Suprapubic skin (tissue), 4 donors: ENCODE measurements around the gene CCDC92B. TPM values are rescaled to one million over a fixed set of nuclear protein-coding genes. Genes with fewer than 3 reads are reported as not detected.
A peak's percentile ranks its signal among the peaks of the same experiment; 100 is the strongest.
"Not testable (repeated sequence)": the region's sequence is repeated elsewhere in the genome, so short reads cannot be mapped to it uniquely, and the experiment has no call there.

Experiments used
- DNase-seq, 2 donors: peaks; one replicate each; pipeline ENCODE4 v3.0.0-alpha.2; 2019; ENCODE audit warnings: low spot score in 2 of 2
- H3K27ac ChIP-seq: fragments of 200-600 bp; sonication (generic); one replicate; pipeline ENCODE4 v1.5.1; 2019
- H3K27me3 ChIP-seq: fragments of 200-600 bp; sonication (generic); one replicate; pipeline ENCODE4 v1.5.1; 2019
- H3K36me3 ChIP-seq: fragments of 200-600 bp; sonication (generic); one replicate; pipeline ENCODE4 v1.5.1; 2019
- H3K4me1 ChIP-seq: fragments of 200-600 bp; sonication (generic); one replicate; pipeline ENCODE4 v1.5.1; 2019
- H3K4me3 ChIP-seq: fragments of 200-600 bp; sonication (generic); one replicate; pipeline ENCODE4 v1.5.1; 2019; ENCODE audit warnings: mild to moderate bottlenecking
- H3K9me3 ChIP-seq: fragments of 200-600 bp; sonication (generic); one replicate; pipeline ENCODE4 v1.5.1; 2019
- EP300 ChIP-seq: sonication (generic); formaldehyde crosslinking; IDR thresholded peaks from one replicate; pipeline ENCODE4 v1.6.1; 2017; ENCODE audit warnings: antibody characterized with exemption
- POLR2A ChIP-seq, 2 donors: fragments of 450-650 bp; IDR thresholded peaks; one replicate each; pipeline ENCODE4 v1.6.1; 2017; ENCODE audit warnings: antibody characterized with exemption in 2 of 2, mild to moderate bottlenecking in 2 of 2, moderate library complexity in 2 of 2
- POLR2AphosphoS5 ChIP-seq, 3 donors: sonication (generic); formaldehyde crosslinking; IDR thresholded peaks; one replicate each; pipeline ENCODE4 v1.6.1; 2017; ENCODE audit warnings: antibody characterized with exemption in 3 of 3
- WGBS: methylation state at CpG from one replicate; pipeline ENCODE4 v1.1.5; 2018; 5-methylcytosine and 5-hydroxymethylcytosine counted together
- total RNA-seq, 4 donors: library from RNA; depleted of rRNA; stranded (reverse); fragments of >200 nt; gene quantifications; one replicate each; pipeline ENCODE4 v1.1.0, GENCODE V29; 2016
- TF ChIP-seq, protein P1 (sequence below), 2 donors: fragments of 200-600 bp in 1 of 2; fragments of 450-650 bp in 1 of 2; sonication (generic) in 1 of 2; IDR thresholded peaks; one replicate each; pipeline ENCODE4 v1.5.1; 2016 to 2019; ENCODE audit warnings: antibody characterized with exemption in 2 of 2, mild to moderate bottlenecking in 1 of 2, moderate library complexity in 1 of 2

CCDC92B gene
- total RNA-seq, 4 donors from 2014 or later: 0.42 to 1.6 (median 0.84) TPM

DNA sequence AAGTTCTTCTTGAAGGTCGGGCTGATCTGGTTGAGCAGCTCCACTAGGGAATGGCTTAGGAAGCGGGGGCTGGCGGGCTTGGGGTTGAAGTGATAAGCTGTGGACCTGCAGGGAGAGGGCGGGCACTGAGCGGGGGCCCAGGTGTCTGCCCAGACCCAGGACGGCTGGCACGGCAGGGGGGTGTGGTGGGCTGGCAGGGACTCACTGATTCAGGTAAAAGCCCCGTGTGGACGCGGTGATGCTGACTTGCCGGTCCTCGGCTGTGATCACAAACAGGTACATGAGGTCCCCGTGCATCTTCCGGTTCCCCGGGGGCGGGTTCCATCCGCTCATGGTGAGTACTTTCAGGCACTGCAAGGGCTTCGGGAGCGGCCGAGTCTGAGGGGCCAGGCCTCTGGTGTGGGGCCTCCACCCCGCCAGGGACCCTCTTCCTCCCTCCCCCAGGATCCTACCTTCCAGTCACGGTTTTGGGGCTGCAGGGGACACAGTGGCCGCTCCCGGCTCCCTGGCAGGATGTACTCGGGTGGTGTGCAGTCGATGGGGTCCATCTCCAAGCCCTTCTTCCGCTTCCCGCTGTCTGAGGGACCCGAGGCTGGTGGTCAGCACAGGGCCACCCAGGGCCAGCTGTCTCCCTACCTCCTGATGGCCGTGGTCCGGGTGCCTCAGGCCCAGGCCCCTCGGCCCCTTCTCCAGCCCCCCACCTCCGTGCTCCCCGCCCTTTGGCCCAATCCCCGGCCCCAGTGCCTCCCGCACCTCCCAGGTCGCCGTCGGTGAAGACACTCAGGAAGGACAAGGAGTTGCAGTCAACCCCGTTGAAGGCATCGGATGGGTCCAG lies 48.1 kb downstream of the CCDC92B start:
- TF ChIP-seq, protein P1, sequence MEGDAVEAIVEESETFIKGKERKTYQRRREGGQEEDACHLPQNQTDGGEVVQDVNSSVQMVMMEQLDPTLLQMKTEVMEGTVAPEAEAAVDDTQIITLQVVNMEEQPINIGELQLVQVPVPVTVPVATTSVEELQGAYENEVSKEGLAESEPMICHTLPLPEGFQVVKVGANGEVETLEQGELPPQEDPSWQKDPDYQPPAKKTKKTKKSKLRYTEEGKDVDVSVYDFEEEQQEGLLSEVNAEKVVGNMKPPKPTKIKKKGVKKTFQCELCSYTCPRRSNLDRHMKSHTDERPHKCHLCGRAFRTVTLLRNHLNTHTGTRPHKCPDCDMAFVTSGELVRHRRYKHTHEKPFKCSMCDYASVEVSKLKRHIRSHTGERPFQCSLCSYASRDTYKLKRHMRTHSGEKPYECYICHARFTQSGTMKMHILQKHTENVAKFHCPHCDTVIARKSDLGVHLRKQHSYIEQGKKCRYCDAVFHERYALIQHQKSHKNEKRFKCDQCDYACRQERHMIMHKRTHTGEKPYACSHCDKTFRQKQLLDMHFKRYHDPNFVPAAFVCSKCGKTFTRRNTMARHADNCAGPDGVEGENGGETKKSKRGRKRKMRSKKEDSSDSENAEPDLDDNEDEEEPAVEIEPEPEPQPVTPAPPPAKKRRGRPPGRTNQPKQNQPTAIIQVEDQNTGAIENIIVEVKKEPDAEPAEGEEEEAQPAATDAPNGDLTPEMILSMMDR (IDR thresholded peaks at IDR 0.05): no peak
- no peak for TF ChIP-seq POLR2AphosphoS5 (IDR thresholded peaks at IDR 0.05)
- no peak for TF ChIP-seq POLR2A (IDR thresholded peaks at IDR 0.05)
- TF ChIP-seq EP300: no peak
- Histone ChIP-seq H3K36me3 (peaks cover 79% of the 10 kb centered on the region), H3K4me3 (no peak overlapping the region), H3K27me3 (no peaks in the 10 kb centered on the region), H3K9me3 (no peaks in the 10 kb centered on the region), H3K4me1 (peaks cover 13% of the 10 kb centered on the region), H3K27ac (peak overlapping the region; percentile 31)
- WGBS: 94% methylated on average over 24 of the region's 41 CpGs
- peak; percentile 66 to 81 for DNase-seq

DNA sequence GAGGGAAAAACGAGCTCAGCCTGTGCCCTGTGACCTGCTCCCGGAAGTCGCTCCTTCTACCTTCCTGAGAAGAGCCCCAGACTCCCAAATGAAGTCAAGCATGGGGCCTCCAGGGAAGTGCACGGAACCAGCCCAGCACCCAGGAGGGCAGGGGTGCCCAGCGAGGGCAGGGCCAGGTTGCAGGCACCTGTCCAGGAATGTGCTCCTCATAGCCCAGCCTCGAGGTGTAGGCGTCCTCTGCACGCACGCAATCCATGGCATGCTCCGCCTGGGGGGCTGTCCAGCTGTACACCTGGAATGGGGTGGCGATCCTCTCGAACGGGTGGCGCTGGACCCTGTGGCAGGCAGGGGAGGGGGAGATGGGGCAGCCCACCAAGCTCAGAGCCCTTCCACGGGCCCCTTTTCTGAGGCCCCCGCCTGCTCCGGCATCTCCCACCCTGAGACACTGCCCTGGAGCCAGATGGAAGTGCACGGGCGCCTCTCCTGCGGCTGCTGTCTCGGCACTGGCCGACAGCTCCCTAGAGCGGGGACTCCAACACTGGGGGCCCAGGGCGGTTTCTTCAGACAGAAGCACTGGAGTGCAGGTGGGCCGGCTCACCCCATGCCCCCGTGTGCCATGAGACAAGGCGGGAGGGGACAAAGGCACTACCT lies 48.8 kb downstream of the CCDC92B start:
- WGBS: 90% methylated on average over 18 of the region's 27 CpGs
- Histone ChIP-seq H3K36me3 (peaks cover 87% of the 10 kb centered on the region), H3K4me1 (peaks cover 6% of the 10 kb centered on the region), H3K9me3 (no peaks in the 10 kb centered on the region), H3K27me3 (no peaks in the 10 kb centered on the region), H3K4me3 (no peak overlapping the region), H3K27ac (no peak overlapping the region)
- TF ChIP-seq POLR2AphosphoS5 (IDR thresholded peaks at IDR 0.05) (no peak), POLR2A (IDR thresholded peaks at IDR 0.05) (no peak), EP300 (no peak)
- TF ChIP-seq, protein P1 (IDR thresholded peaks at IDR 0.05): no peak
- DNase-seq: peak; percentile 57 to 59

DNA sequence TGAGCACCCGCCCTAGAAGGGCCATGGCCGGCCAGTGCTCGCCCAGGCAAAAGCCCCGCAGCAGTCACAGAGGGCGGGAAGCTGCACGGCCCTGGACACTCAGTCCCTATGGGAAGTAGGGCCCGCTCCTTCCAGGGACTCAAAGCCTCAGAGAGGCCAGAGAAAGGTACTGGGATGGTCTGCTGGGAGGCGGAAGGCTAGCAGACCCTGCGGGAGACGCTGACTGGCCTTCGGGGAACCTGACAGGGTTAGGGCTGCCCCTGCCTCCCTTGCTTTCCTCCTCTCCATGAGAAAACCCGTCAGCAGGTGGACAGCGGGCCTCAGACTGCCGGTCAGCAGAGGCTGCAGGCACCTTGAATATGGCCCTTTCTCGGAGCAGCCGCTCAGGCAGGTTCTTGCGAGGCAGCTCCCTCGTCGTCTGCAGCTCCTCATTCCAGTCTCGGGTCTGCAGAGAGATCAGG lies 49.4 kb downstream of the CCDC92B start:
- Histone ChIP-seq H3K36me3 (peaks cover 93% of the 10 kb centered on the region), H3K27me3 (no peaks in the 10 kb centered on the region), H3K4me1 (peaks cover under 1% of the 10 kb centered on the region), H3K9me3 (no peaks in the 10 kb centered on the region), H3K27ac (no peak overlapping the region), H3K4me3 (no peak overlapping the region)
- TF ChIP-seq POLR2A (IDR thresholded peaks at IDR 0.05): no peak
- TF ChIP-seq, protein P1 (IDR thresholded peaks at IDR 0.05): no peak
- TF ChIP-seq EP300: no peak
- no peak for TF ChIP-seq POLR2AphosphoS5 (IDR thresholded peaks at IDR 0.05)
- DNase-seq: peak; percentile 41 to 70
- 95% methylated on average over 20 of the region's 20 CpGs for WGBS

DNA sequence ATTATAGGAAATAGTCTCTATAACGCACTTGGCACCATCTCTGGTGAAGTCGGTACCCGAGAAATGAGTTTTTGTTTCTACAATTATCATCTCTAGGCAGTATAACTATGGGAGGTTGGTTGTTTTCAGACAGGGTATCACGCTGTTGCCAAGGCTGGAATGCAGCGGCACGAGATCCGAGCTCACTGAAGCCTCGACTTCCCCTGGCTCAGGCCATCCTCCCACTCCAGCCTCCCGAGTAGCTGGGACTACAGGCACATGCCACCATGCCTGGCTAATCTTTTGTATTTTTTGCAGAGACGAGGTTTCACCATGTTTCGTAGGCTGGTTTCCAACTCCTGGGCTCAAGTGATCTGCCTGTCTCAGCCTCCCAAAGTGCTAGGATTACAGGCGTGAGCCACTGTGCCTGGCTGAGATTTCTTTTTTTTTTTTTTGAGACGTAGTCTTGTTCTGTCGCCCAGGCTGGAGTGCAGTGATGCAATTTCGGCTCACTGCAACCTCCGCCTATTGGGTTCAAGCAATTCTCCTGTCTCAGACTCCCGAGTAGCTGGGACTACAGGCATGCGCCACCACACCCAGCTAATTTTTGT lies 50.1 kb downstream of the CCDC92B start:
- not testable (repeated sequence) for H3K9me3 ChIP-seq, H3K4me1 ChIP-seq, H3K27me3 ChIP-seq, H3K4me3 ChIP-seq, H3K27ac ChIP-seq
- peak in 1 of 2 donors; percentile 31 for DNase-seq
- peaks cover 99% of the 10 kb centered on the region for H3K36me3 ChIP-seq
- 87% methylated on average over 18 of the region's 18 CpGs for WGBS

DNA sequence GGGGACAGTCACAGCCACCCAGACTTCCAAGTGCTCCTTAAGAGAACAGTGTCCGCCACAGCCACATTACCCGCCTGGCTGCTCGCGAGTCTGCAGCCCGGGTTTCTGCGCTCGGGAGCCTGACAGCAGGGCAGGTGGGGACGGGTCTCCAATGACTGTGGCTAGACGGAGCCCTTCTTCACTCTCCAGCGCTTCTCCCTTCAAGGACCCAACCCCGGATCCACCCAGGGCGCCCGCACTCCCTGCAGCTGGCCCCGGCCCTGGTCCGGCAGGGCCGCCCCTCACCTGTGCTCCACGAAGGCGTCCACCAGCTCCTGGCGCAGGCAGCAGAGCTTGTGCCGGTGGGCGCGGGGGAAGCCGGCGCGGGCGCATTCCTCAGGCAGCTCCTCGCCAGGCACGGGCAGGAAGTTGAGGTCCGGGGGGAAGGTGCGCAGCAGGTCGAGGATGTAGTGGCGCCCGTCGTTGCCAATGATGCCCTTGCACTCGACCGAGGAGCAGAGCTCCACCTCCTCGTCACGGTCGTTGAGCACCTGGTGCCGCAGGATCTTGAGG lies 51.8 kb downstream of the CCDC92B start:
- Histone ChIP-seq H3K27ac (no peak overlapping the region), H3K9me3 (no peaks in the 10 kb centered on the region), H3K36me3 (peaks cover 99% of the 10 kb centered on the region), H3K4me3 (no peak overlapping the region), H3K27me3 (no peaks in the 10 kb centered on the region), H3K4me1 (no peaks in the 10 kb centered on the region)
- TF ChIP-seq POLR2A (IDR thresholded peaks at IDR 0.05) (no peak), EP300 (no peak), POLR2AphosphoS5 (IDR thresholded peaks at IDR 0.05) (no peak)
- TF ChIP-seq, protein P1 (IDR thresholded peaks at IDR 0.05): no peak
- 96% methylated on average over 33 of the region's 40 CpGs for WGBS
- peak; percentile 58 to 76 for DNase-seq
